Panc1 (cell line): ENCODE results near the gene SGMS1. TPM values are rescaled to one million over a fixed set of nuclear protein-coding genes. Genes with fewer than 3 reads are reported as not detected.

Experiments used
- ATAC-seq: fragments of 200-7000 bp; cut with Tn5 transposase; 2 replicates; pipeline ENCODE4 v1.9.1; 2020; ENCODE audit warnings: mild to moderate bottlenecking, moderate library complexity
- BruUV-seq: library from RNA; stranded (reverse); fragments of 400-500 nt; replicated peaks from 2 replicates; lab custom pipeline; 2021; lab: Mats Ljungman, UMichigan
- CTCF ChIA-PET: fragments of 300-600 bp; sonication (Branson Sonifier 250); formaldehyde crosslinking; loops from one replicate; lab custom pipeline; 2022; ENCODE audit warnings: antibody characterized with exemption; lab: Charles Lee
- POLR2A ChIA-PET: fragments of 300-600 bp; sonication (Branson Sonifier 250); formaldehyde crosslinking; loops from one replicate; lab custom pipeline; 2022; ENCODE audit warnings: antibody characterized with exemption; lab: Charles Lee
- DNase-seq: peaks from one replicate; pipeline ENCODE4 v3.0.0-alpha.2; 2010; ENCODE audit warnings: low read depth, low spot score
- H3K27ac ChIP-seq: 2 replicates; pipeline ENCODE4 v1.5.1; 2011; ENCODE audit warnings: mild to moderate bottlenecking, low read length, inconsistent platforms
- H3K27me3 ChIP-seq: fragments of 200-500 bp; sonication (Bioruptor generic); 2 replicates; pipeline ENCODE4 v1.6.0; 2014; ENCODE audit warnings: low read length, inconsistent platforms; ENCODE audit not compliant: control insufficient read depth, insufficient read depth
- H3K36me3 ChIP-seq: fragments of 200-500 bp; sonication (Bioruptor generic); 2 replicates; pipeline ENCODE4 v1.5.1; 2014; ENCODE audit warnings: inconsistent platforms, mild to moderate bottlenecking, low read length, moderate library complexity; ENCODE audit not compliant: control insufficient read depth, insufficient read depth
- H3K4me1 ChIP-seq: 2 replicates; pipeline ENCODE4 v1.5.1; 2011; ENCODE audit warnings: inconsistent platforms, mild to moderate bottlenecking, low read length, moderate library complexity; ENCODE audit not compliant: control insufficient read depth, insufficient read depth
- H3K4me3 ChIP-seq, 2 experiments: 2 replicates each; pipeline ENCODE4 v1.5.1; 2011 to 2012; ENCODE audit warnings: low read depth in 2 of 2, low read length in 2 of 2, mild to moderate bottlenecking in 2 of 2, inconsistent platforms in 1 of 2, moderate library complexity in 1 of 2
- H3K9me3 ChIP-seq: fragments of 200-500 bp; sonication (Bioruptor generic); 2 replicates; pipeline ENCODE4 v1.5.1; 2014; ENCODE audit warnings: low read depth, mild to moderate bottlenecking, inconsistent platforms, low read length, moderate library complexity; ENCODE audit not compliant: control insufficient read depth, insufficient read depth
- POLR2AphosphoS5 ChIP-seq: IDR thresholded peaks from 2 replicates; pipeline ENCODE4 v1.6.1; 2012; ENCODE audit warnings: mild to moderate bottlenecking, low read depth, low read length, moderate library complexity
- SIN3A ChIP-seq: IDR thresholded peaks from 2 replicates; pipeline ENCODE4 v1.6.1; 2012; ENCODE audit warnings: low read depth, mild to moderate bottlenecking, low read length, moderate library complexity, borderline replicate concordance; ENCODE audit not compliant: insufficient read depth
- TCF7L2 ChIP-seq: IDR thresholded peaks from 2 replicates; pipeline ENCODE4 v1.6.1; 2011; ENCODE audit warnings: mild to moderate bottlenecking, low read depth, low read length, inconsistent platforms
- in situ Hi-C: cut with HindIII; loops from 2 replicates; pipeline ENCODE4 v1.10.0; 2016; ENCODE audit warnings: low sequenced_read_pairs, low pct_unique_long_range_greater_than_20kb
- intact Hi-C: fragments of 100-400 bp; cut with micrococcal nuclease; formaldehyde crosslinking; loops from one replicate; pipeline ENCODE4 v1.10.0; 2022; ENCODE audit not compliant: unreplicated experiment
- total RNA-seq: library from RNA; stranded (reverse); gene quantifications from one replicate; pipeline ENCODE4 v1.2.1, GENCODE V29; 2021; ENCODE audit not compliant: unreplicated experiment
- TF ChIP-seq, protein P1 (sequence below): fragments of 450-650 bp; IDR thresholded peaks from 2 replicates; pipeline ENCODE4 v1.5.1; 2017; ENCODE audit warnings: mild to moderate bottlenecking
- TF ChIP-seq, protein P2 (sequence below), 2 experiments: IDR thresholded peaks; 2 replicates each; pipeline ENCODE4 v1.6.1; 2011 to 2012; ENCODE audit warnings: low read depth in 2 of 2, control low read depth in 1 of 2, low read length in 1 of 2, mild to moderate bottlenecking in 1 of 2, moderate library complexity in 1 of 2; ENCODE audit not compliant: insufficient read depth in 1 of 2

Gene SGMS1
- total RNA-seq, 1 experiment from 2014 or later, result 22.0 TPM

DNA sequence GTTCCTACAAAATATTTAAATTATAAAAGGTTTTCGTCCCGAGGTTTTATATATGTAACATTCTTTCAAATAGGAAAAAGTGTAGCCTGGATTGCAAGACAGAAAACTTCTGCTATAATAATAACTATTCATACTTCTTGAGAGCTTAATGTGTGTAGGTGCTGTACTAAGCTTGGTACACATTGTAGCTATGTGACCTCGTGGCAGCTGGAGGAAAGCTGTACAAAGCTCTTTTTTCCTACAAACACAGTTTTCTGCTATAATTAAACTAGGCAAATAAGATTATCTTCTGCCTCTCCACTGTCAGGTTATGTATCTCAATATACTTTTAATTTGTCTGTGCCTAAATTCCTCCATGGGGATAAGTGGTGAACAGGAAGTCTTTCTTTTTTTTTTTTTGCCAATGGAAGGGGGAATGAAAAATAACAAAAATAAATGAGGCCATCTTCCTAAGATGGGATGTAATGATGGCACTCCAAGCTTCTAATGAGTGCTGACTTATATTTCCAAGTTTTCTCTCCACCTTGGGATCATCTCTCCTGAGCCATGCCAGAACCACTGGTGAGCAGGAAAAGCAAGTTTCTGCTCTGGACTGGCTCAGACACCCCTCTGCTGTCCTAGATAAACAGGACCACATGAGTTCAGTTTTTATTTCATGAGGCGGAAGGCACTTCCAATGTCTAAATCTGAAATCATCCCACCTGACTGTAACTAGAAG is 9.9 kb downstream of the SGMS1 start:
- TF ChIP-seq SIN3A (no peak), POLR2AphosphoS5 (no peak), TCF7L2 (no peak)
- TF ChIP-seq, protein P1, sequence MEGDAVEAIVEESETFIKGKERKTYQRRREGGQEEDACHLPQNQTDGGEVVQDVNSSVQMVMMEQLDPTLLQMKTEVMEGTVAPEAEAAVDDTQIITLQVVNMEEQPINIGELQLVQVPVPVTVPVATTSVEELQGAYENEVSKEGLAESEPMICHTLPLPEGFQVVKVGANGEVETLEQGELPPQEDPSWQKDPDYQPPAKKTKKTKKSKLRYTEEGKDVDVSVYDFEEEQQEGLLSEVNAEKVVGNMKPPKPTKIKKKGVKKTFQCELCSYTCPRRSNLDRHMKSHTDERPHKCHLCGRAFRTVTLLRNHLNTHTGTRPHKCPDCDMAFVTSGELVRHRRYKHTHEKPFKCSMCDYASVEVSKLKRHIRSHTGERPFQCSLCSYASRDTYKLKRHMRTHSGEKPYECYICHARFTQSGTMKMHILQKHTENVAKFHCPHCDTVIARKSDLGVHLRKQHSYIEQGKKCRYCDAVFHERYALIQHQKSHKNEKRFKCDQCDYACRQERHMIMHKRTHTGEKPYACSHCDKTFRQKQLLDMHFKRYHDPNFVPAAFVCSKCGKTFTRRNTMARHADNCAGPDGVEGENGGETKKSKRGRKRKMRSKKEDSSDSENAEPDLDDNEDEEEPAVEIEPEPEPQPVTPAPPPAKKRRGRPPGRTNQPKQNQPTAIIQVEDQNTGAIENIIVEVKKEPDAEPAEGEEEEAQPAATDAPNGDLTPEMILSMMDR, result no peak
- TF ChIP-seq, protein P2, sequence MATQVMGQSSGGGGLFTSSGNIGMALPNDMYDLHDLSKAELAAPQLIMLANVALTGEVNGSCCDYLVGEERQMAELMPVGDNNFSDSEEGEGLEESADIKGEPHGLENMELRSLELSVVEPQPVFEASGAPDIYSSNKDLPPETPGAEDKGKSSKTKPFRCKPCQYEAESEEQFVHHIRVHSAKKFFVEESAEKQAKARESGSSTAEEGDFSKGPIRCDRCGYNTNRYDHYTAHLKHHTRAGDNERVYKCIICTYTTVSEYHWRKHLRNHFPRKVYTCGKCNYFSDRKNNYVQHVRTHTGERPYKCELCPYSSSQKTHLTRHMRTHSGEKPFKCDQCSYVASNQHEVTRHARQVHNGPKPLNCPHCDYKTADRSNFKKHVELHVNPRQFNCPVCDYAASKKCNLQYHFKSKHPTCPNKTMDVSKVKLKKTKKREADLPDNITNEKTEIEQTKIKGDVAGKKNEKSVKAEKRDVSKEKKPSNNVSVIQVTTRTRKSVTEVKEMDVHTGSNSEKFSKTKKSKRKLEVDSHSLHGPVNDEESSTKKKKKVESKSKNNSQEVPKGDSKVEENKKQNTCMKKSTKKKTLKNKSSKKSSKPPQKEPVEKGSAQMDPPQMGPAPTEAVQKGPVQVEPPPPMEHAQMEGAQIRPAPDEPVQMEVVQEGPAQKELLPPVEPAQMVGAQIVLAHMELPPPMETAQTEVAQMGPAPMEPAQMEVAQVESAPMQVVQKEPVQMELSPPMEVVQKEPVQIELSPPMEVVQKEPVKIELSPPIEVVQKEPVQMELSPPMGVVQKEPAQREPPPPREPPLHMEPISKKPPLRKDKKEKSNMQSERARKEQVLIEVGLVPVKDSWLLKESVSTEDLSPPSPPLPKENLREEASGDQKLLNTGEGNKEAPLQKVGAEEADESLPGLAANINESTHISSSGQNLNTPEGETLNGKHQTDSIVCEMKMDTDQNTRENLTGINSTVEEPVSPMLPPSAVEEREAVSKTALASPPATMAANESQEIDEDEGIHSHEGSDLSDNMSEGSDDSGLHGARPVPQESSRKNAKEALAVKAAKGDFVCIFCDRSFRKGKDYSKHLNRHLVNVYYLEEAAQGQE (IDR thresholded peaks at IDR 0.05; ENCODE audit: insufficient read depth in 1 of 2, low read depth in 2 of 2, low read length in 1 of 2), result no peak
- Histone ChIP-seq H3K27ac (no peak overlapping the region), H3K4me3 (no peak overlapping the region), H3K4me1 (peaks cover 16% of the 10 kb centered on the region), H3K36me3 (no peaks in the 10 kb centered on the region), H3K9me3 (no peaks in the 10 kb centered on the region), H3K27me3 (no peaks in the 10 kb centered on the region)
- ATAC-seq (no peak), DNase-seq (no peak)
- in situ Hi-C loops, result no loop called here
- BruUV-seq, result no TSS peak
- ChIA-PET CTCF (interaction anchor here (0.7 kb wide), 1 partner anchor 61 kb away, joined by 5 read pairs; no protein-coding TSS in a partner anchor), POLR2A (interaction anchor here (0.7 kb wide), 1 partner anchor 40 kb away, joined by 3 read pairs; no protein-coding TSS in a partner anchor)
- intact Hi-C loops, result no loop called here

DNA sequence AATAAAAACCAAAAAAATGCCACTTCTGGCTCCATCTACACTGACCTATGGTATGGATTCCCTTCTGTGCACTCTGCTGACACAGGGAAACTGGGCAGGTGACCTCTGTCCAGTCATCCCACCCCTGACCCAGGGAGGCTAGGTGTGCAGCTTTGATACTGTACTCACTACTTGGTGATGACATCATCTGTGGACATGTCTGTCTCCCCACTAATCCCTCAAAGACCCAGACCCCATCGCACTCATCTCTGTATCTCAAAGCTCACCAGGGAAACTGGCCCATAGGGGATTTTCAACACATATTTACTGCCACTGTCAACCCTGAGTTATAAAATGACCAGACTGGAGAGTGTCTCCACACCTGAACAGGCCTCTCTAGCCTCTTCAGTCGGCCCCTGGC is 10.6 kb downstream of the SGMS1 start:
- ATAC-seq, result no peak
- no peak for DNase-seq
- ChIA-PET CTCF (interaction anchor here (0.7 kb wide), 1 partner anchor 60 kb away, joined by 5 read pairs; no protein-coding TSS in a partner anchor), POLR2A (interaction anchor here (0.7 kb wide), 1 partner anchor 41 kb away, joined by 3 read pairs; no protein-coding TSS in a partner anchor)
- H3K9me3 ChIP-seq, result no peaks in the 10 kb centered on the region
- no peak overlapping the region for H3K27ac ChIP-seq
- H3K4me3 ChIP-seq, result no peak overlapping the region
- BruUV-seq, result no TSS peak
- peaks cover 16% of the 10 kb centered on the region for H3K4me1 ChIP-seq
- H3K36me3 ChIP-seq, result no peaks in the 10 kb centered on the region
- intact Hi-C loops, result no loop called here
- in situ Hi-C loops, result no loop called here
- H3K27me3 ChIP-seq, result no peaks in the 10 kb centered on the region
- TF ChIP-seq, protein P2 (IDR thresholded peaks at IDR 0.05; ENCODE audit: insufficient read depth in 1 of 2, low read depth in 2 of 2, low read length in 1 of 2), result no peak
- TF ChIP-seq TCF7L2 (no peak), SIN3A (no peak), POLR2AphosphoS5 (no peak)
- TF ChIP-seq, protein P1, result no peak
